Hepatocyte (in vitro differentiated cells): Measurements from ENCODE around the gene SIL1. TPM values are rescaled to one million over a fixed set of nuclear protein-coding genes. Genes with fewer than 3 reads are reported as not detected.
"Not testable (repeated sequence)": the region's sequence is repeated elsewhere in the genome, so short reads cannot be mapped to it uniquely, and the experiment has no call there.

Experiments
- DNase-seq: peaks from one replicate; pipeline ENCODE4 v3.0.0-alpha.2; 2016; ENCODE audit warnings: low spot score
- H2AFZ ChIP-seq: fragments of 200-600 bp; sonication (generic); 2 replicates; pipeline ENCODE4 v1.6.0; 2016; ENCODE audit warnings: antibody characterized with exemption, mild to moderate bottlenecking
- H3K27ac ChIP-seq: fragments of 200-600 bp; sonication (generic); 2 replicates; pipeline ENCODE4 v1.5.1; 2016; ENCODE audit warnings: mild to moderate bottlenecking
- H3K27me3 ChIP-seq: fragments of 200-600 bp; sonication (generic); 2 replicates; pipeline ENCODE4 v1.6.1; 2016
- H3K36me3 ChIP-seq: fragments of 200-600 bp; sonication (generic); replicated peaks from 2 replicates; pipeline ENCODE4 v1.5.1; 2016; ENCODE audit warnings: low read depth; ENCODE audit not compliant: insufficient read depth
- H3K4me1 ChIP-seq: fragments of 200-600 bp; sonication (generic); 2 replicates; pipeline ENCODE4 v1.5.1; 2016; ENCODE audit warnings: mild to moderate bottlenecking, moderate library complexity; ENCODE audit not compliant: insufficient read depth
- H3K4me2 ChIP-seq: fragments of 200-600 bp; sonication (generic); 2 replicates; pipeline ENCODE4 v1.6.0; 2016
- H3K4me3 ChIP-seq: fragments of 200-600 bp; sonication (generic); 2 replicates; pipeline ENCODE4 v1.5.1; 2016; ENCODE audit warnings: mild to moderate bottlenecking
- H3K79me2 ChIP-seq: fragments of 200-600 bp; sonication (generic); 2 replicates; pipeline ENCODE4 v1.6.0; 2017; ENCODE audit warnings: mild to moderate bottlenecking
- H3K9me2 ChIP-seq: fragments of 200-600 bp; sonication (generic); replicated peaks from 2 replicates; pipeline ENCODE4 v1.6.0; 2017; ENCODE audit warnings: mild to moderate bottlenecking; ENCODE audit not compliant: insufficient read depth
- H3K9me3 ChIP-seq: fragments of 200-600 bp; sonication (generic); 2 replicates; pipeline ENCODE4 v1.5.1; 2016; ENCODE audit warnings: low read depth, mild to moderate bottlenecking
- H4K20me1 ChIP-seq: fragments of 200-600 bp; sonication (generic); 2 replicates; pipeline ENCODE4 v1.6.0; 2016; ENCODE audit warnings: mild to moderate bottlenecking; ENCODE audit not compliant: insufficient read depth, poor library complexity, severe bottlenecking
- EZH2 ChIP-seq: fragments of 200-600 bp; sonication (generic); IDR thresholded peaks from 2 replicates; pipeline ENCODE4 v1.6.1; 2016; ENCODE audit warnings: antibody characterized with exemption, mild to moderate bottlenecking, borderline replicate concordance
- EZH2phosphoT487 ChIP-seq: fragments of 200-600 bp; sonication (generic); IDR thresholded peaks from one replicate; pipeline ENCODE4 v1.6.1; 2018; ENCODE audit warnings: antibody characterized with exemption, mild to moderate bottlenecking, low read depth, moderate library complexity; ENCODE audit not compliant: unreplicated experiment, severe bottlenecking
- WGBS: methylation state at CpG from one replicate; pipeline ENCODE4 v1.1.6; 2016; ENCODE audit warnings: low lambda C conversion rate; ENCODE audit errors: missing lambda C conversion rate; 5-methylcytosine and 5-hydroxymethylcytosine counted together
- polyA plus RNA-seq: library from polyadenylated mRNA; unstranded; fragments of >200 nt; fragmentation: Nextera tagmentation; extraction: Ambion mirVana; gene quantifications from 2 replicates; pipeline ENCODE4 v1.2.1, GENCODE V29; 2016
- total RNA-seq: library from RNA; depleted of rRNA; stranded (reverse); fragments of >200 nt; gene quantifications from 2 replicates; pipeline ENCODE4 v1.2.3, GENCODE V29; 2014
- TF ChIP-seq, protein P1 (sequence below): fragments of 200-600 bp; sonication (generic); IDR thresholded peaks from 2 replicates; pipeline ENCODE4 v1.5.1; 2016; ENCODE audit warnings: antibody characterized with exemption, mild to moderate bottlenecking; ENCODE audit not compliant: poor library complexity

The SIL1 gene
- total and polyA plus RNA-seq, 2 experiments from 2014 or later = 82.0 to 176 TPM

DNA sequence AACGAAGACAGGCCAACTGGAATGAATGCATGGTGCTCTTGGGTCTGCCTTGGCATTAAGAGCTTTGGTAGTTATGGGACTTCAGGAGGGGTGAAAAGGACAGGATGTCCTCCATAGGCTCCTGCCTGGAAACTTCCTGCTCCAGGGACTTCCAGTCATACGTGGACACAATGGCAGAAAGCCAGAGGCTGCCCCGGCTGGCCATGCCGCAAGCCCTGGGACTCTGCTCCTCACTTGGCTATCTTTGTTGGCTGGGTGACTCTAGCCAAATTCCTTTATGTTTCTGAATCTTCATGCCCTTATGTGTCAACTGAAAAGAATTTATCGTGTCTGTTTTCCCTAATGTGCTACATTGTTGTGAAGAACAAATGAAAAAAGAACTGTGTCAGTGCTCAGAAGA, 136.9 kb downstream of the SIL1 start:
- Histone ChIP-seq H2AFZ (no peak overlapping the region), H3K4me1 (no peaks in the 10 kb centered on the region), H3K36me3 (no peaks in the 10 kb centered on the region), H3K4me2 (no peak overlapping the region), H3K9me2 (no peaks in the 10 kb centered on the region), H3K79me2 (no peaks in the 10 kb centered on the region), H3K4me3 (no peak overlapping the region), H3K9me3 (no peaks in the 10 kb centered on the region), H4K20me1 (no peaks in the 10 kb centered on the region), H3K27me3 (no peaks in the 10 kb centered on the region), H3K27ac (peak overlapping the region; percentile 30)
- 75% methylated on average over 5 of the region's 5 CpGs for WGBS
- no peak for TF ChIP-seq EZH2phosphoT487
- no peak for TF ChIP-seq EZH2
- peak; percentile 6 for DNase-seq

DNA sequence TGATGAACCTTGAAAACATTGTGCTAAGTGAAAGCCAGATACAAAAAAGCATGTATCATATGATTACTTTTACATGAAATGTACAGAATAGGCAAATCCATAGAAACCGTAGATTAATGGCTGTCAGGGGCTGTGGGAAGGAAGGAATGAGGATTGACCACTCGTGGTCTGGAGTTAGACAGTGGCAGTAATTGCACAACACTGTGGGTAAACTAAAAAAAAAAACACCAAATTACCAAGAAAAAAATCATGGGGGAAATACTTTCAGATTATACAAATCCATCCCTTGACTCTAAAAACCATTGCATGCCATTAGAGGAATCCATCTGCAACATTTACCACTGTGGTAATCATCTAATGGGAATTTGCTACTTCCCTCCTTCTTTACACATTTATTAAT, 140.0 kb downstream of the SIL1 start:
- no peaks in the 10 kb centered on the region for H3K9me2 ChIP-seq
- WGBS = 82% methylated on average over 2 of the region's 2 CpGs
- H3K4me1 ChIP-seq = no peaks in the 10 kb centered on the region
- TF ChIP-seq, protein P1, sequence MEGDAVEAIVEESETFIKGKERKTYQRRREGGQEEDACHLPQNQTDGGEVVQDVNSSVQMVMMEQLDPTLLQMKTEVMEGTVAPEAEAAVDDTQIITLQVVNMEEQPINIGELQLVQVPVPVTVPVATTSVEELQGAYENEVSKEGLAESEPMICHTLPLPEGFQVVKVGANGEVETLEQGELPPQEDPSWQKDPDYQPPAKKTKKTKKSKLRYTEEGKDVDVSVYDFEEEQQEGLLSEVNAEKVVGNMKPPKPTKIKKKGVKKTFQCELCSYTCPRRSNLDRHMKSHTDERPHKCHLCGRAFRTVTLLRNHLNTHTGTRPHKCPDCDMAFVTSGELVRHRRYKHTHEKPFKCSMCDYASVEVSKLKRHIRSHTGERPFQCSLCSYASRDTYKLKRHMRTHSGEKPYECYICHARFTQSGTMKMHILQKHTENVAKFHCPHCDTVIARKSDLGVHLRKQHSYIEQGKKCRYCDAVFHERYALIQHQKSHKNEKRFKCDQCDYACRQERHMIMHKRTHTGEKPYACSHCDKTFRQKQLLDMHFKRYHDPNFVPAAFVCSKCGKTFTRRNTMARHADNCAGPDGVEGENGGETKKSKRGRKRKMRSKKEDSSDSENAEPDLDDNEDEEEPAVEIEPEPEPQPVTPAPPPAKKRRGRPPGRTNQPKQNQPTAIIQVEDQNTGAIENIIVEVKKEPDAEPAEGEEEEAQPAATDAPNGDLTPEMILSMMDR = no peak
- no peak for TF ChIP-seq EZH2
- TF ChIP-seq EZH2phosphoT487 = no peak
- DNase-seq = no peak
- no peaks in the 10 kb centered on the region for H3K27me3 ChIP-seq
- H3K9me3 ChIP-seq = no peaks in the 10 kb centered on the region
- no peaks in the 10 kb centered on the region for H4K20me1 ChIP-seq
- no peak overlapping the region for H2AFZ ChIP-seq
- no peak overlapping the region for H3K4me2 ChIP-seq
- H3K79me2 ChIP-seq = no peaks in the 10 kb centered on the region
- H3K4me3 ChIP-seq = no peak overlapping the region
- H3K27ac ChIP-seq = no peak overlapping the region
- H3K36me3 ChIP-seq = no peaks in the 10 kb centered on the region

DNA sequence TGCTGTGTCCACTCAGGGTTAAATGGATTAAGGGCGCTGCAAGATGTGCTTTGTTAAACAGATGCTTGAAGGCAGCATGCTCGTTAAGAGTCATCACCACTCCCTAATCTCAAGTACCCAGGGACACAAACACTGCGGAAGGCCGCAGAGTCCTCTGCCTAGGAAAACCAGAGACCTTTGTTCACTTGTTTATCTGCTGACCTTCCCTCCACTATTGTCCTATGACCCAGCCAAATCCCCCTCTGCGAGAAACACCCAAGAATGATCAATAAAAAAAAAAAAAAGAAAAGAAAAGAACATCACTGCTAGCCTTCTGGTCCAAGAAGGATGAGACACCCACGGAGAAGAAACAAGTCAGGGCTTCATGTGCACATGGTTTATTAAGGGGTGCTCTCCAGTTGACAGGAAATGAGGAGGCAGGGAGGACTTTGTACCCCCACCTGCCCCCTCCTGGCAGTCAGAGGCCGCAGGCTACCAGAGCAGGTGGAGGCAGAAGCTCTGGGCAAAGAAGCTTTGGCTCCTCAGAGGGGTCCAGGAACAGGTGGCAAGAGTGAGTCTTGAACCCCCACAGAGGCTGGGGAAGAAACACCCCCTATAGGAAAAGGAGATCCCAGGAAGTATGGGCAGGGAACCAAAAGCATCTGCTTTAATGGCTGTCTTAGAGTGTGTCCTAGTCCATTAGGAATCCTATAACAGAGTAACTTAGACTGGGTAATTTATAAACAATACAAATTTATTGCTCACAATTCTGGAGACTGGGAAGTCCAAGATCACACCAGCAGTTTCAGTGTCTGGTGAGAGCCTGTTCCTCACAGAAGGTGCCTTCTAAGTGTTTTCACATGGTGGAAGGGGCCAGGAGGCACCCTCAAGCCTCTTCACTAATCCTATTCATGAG, 140.9 kb downstream of the SIL1 start:
- WGBS = 71% methylated on average over 7 of the region's 7 CpGs
- not testable (repeated sequence) for H4K20me1 ChIP-seq, H3K4me2 ChIP-seq

DNA sequence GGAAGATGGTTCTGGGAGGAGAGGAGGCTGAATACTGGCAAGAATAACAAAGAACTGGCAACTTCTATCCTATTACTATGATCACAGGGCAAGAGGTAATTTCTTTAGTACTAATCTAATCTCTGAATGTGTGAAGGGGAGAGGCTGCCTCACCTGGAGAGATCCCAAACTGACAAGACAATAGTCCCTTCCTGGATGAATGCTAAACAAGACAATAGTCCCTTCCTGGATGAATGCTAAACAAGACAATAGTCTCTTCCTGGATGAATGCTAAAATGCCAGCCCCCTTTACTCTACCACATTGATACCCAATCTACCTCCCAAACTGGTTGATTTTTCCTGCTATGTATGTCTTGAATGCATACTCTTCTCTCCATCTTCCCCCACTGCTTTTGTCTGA, 145.2 kb downstream of the SIL1 start:
- Histone ChIP-seq H3K9me3 (no peaks in the 10 kb centered on the region), H3K36me3 (no peaks in the 10 kb centered on the region)

More for the DNA sequence above, 140.9 kb downstream of the SIL1 start:
- H3K27me3 ChIP-seq, H3K9me2 ChIP-seq, H3K79me2 ChIP-seq, H3K27ac ChIP-seq, H3K9me3 ChIP-seq, DNase-seq, H3K36me3 ChIP-seq, H2AFZ ChIP-seq, H3K4me1 ChIP-seq, H3K4me3 ChIP-seq: not testable (repeated sequence)

More for the DNA sequence above, 145.2 kb downstream of the SIL1 start:
- Histone ChIP-seq H3K4me3 (no peak overlapping the region), H4K20me1 (no peaks in the 10 kb centered on the region), H3K27me3 (no peaks in the 10 kb centered on the region), H3K79me2 (no peaks in the 10 kb centered on the region), H3K4me2 (no peak overlapping the region), H2AFZ (no peak overlapping the region), H3K9me2 (no peaks in the 10 kb centered on the region), H3K27ac (no peak overlapping the region), H3K4me1 (no peaks in the 10 kb centered on the region)
- DNase-seq = no peak
- TF ChIP-seq, protein P1 = no peak
- TF ChIP-seq EZH2phosphoT487 (no peak), EZH2 (no peak)
